ENCODE measurements around the gene RXRB.

The RXRB gene

DNA sequence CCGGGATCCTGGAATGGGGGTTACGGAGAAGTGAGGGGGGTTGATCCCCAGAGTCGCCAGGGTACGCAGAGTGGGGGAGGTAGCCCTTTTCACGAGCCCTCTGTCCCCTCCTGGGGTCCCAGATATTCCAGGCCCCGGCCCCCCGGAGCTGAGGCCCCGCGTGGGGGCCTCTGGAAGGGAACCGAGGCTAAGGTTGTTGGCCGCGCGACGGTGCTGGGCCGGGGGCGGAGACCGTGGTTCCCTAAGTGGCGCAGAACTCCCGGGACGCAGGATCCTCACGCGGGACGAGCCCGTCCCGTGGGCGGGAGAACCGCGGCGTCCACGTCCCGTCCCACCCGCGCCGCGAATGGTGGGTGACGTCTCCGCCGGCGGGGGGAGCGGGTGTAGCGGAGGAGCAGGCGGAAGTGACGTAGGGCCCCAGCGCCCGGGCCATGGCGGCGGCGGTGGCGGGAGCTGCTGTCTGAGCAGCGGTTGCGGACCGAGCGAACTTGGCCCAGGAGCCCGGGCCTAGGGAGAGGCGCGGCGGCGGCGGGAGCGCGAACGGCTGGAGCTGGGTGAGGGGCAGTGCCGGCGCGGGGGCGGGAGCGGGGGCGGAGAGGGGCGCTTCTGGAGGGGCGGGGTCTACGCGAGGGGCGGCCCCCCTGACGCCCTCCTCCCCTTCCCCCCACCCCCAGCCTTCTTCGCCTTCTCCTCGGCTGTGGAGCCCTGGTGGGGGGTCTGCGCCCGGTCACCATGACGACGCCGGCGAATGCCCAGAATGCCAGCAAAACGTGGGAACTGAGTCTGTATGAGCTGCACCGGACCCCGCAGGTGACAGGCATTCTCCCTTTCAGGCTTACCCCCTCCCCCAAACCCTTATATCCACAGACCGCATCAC lies 7.9 kb upstream of the RXRB start, which contains the start of gene RING1 (continued):
- TF ChIP-seq, protein P1, sequence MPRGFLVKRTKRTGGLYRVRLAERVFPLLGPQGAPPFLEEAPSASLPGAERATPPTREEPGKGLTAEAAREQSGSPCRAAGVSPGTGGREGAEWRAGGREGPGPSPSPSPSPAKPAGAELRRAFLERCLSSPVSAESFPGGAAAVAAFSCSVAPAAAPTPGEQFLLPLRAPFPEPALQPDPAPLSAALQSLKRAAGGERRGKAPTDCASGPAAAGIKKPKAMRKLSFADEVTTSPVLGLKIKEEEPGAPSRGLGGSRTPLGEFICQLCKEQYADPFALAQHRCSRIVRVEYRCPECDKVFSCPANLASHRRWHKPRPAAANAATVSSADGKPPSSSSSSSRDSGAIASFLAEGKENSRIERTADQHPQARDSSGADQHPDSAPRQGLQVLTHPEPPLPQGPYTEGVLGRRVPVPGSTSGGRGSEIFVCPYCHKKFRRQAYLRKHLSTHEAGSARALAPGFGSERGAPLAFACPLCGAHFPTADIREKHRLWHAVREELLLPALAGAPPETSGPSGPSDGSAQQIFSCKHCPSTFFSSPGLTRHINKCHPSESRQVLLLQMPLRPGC (tag by site-specific recombination; IDR thresholded peaks at IDR 0.05): peak; percentile 89
- TF ChIP-seq YY2 (tag by site-specific recombination; IDR thresholded peaks at IDR 0.05): peak; percentile 91
- peak; percentile 40 for TF ChIP-seq ZBTB8A (tag by site-specific recombination; IDR thresholded peaks at IDR 0.05)
- 0 out of 2 replicates have a peak, but pooled peaks have one; percentile 20 for TF ChIP-seq BCL11B (tag by site-specific recombination; IDR thresholded peaks at IDR 0.05; ENCODE audit: low read depth)
- peak; percentile 48 for TF ChIP-seq ZIC2 (tag by site-specific recombination; IDR thresholded peaks at IDR 0.05)
- peak; percentile 67; the same call in 1 of the 2 replicates for TF ChIP-seq ZNF2 (tag by site-specific recombination; IDR thresholded peaks at IDR 0.05)
- TF ChIP-seq ZSCAN30 (tag by site-specific recombination; IDR thresholded peaks at IDR 0.05): peak; percentile 59
- TF ChIP-seq, protein P2, sequence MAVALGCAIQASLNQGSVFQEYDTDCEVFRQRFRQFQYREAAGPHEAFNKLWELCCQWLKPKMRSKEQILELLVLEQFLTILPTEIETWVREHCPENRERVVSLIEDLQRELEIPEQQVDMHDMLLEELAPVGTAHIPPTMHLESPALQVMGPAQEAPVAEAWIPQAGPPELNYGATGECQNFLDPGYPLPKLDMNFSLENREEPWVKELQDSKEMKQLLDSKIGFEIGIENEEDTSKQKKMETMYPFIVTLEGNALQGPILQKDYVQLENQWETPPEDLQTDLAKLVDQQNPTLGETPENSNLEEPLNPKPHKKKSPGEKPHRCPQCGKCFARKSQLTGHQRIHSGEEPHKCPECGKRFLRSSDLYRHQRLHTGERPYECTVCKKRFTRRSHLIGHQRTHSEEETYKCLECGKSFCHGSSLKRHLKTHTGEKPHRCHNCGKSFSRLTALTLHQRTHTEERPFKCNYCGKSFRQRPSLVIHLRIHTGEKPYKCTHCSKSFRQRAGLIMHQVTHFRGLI (tag by site-specific recombination; IDR thresholded peaks at IDR 0.05): 0 out of 2 replicates have a peak, but pooled peaks have one; percentile 39
- peak; percentile 86 for TF ChIP-seq ZNF335 (tag by site-specific recombination; conservative IDR thresholded peaks at IDR 0.05)
- TF ChIP-seq, protein P3, sequence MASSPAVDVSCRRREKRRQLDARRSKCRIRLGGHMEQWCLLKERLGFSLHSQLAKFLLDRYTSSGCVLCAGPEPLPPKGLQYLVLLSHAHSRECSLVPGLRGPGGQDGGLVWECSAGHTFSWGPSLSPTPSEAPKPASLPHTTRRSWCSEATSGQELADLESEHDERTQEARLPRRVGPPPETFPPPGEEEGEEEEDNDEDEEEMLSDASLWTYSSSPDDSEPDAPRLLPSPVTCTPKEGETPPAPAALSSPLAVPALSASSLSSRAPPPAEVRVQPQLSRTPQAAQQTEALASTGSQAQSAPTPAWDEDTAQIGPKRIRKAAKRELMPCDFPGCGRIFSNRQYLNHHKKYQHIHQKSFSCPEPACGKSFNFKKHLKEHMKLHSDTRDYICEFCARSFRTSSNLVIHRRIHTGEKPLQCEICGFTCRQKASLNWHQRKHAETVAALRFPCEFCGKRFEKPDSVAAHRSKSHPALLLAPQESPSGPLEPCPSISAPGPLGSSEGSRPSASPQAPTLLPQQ (tag by site-specific recombination; IDR thresholded peaks at IDR 0.05): peak; percentile 56; the same call in 1 of the 2 replicates
- TF ChIP-seq ZNF132 (tag by site-specific recombination; IDR thresholded peaks at IDR 0.05; ENCODE audit: borderline replicate concordance): no peak
- TF ChIP-seq ZNF585B (tag by site-specific recombination; IDR thresholded peaks at IDR 0.05): no peak; the same call in 1 of the 2 replicates
- peak; percentile 88 for TF ChIP-seq YY1 (tag by site-specific recombination; IDR thresholded peaks at IDR 0.05)
- peak; percentile 57; the same call in 1 of the 2 replicates for TF ChIP-seq OVOL3 (tag by site-specific recombination; IDR thresholded peaks at IDR 0.05)
- TF ChIP-seq, protein P4, sequence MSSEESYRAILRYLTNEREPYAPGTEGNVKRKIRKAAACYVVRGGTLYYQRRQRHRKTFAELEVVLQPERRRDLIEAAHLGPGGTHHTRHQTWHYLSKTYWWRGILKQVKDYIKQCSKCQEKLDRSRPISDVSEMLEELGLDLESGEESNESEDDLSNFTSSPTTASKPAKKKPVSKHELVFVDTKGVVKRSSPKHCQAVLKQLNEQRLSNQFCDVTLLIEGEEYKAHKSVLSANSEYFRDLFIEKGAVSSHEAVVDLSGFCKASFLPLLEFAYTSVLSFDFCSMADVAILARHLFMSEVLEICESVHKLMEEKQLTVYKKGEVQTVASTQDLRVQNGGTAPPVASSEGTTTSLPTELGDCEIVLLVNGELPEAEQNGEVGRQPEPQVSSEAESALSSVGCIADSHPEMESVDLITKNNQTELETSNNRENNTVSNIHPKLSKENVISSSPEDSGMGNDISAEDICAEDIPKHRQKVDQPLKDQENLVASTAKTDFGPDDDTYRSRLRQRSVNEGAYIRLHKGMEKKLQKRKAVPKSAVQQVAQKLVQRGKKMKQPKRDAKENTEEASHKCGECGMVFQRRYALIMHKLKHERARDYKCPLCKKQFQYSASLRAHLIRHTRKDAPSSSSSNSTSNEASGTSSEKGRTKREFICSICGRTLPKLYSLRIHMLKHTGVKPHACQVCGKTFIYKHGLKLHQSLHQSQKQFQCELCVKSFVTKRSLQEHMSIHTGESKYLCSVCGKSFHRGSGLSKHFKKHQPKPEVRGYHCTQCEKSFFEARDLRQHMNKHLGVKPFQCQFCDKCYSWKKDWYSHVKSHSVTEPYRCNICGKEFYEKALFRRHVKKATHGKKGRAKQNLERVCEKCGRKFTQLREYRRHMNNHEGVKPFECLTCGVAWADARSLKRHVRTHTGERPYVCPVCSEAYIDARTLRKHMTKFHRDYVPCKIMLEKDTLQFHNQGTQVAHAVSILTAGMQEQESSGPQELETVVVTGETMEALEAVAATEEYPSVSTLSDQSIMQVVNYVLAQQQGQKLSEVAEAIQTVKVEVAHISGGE (tag by site-specific recombination; conservative IDR thresholded peaks at IDR 0.05; ENCODE audit: low read depth): peak; percentile 78
- no peak for TF ChIP-seq ZNF747 (tag by site-specific recombination; IDR thresholded peaks at IDR 0.05)
- peak; percentile 32; the same call in 1 of the 2 replicates for TF ChIP-seq ZFP69B (tag by site-specific recombination; IDR thresholded peaks at IDR 0.05)
- TF ChIP-seq ZNF292 (tag by site-specific recombination; IDR thresholded peaks at IDR 0.05; ENCODE audit: borderline replicate concordance, low read depth): no peak
- TF ChIP-seq ZNF785 (tag by site-specific recombination; IDR thresholded peaks at IDR 0.05): peak; percentile 98
- TF ChIP-seq ZNF37A (tag by site-specific recombination; IDR thresholded peaks at IDR 0.05): no peak
- TF ChIP-seq, protein P5, sequence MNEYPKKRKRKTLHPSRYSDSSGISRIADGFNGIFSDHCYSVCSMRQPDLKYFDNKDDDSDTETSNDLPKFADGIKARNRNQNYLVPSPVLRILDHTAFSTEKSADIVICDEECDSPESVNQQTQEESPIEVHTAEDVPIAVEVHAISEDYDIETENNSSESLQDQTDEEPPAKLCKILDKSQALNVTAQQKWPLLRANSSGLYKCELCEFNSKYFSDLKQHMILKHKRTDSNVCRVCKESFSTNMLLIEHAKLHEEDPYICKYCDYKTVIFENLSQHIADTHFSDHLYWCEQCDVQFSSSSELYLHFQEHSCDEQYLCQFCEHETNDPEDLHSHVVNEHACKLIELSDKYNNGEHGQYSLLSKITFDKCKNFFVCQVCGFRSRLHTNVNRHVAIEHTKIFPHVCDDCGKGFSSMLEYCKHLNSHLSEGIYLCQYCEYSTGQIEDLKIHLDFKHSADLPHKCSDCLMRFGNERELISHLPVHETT (tag by site-specific recombination; IDR thresholded peaks at IDR 0.05): 0 out of 2 replicates have a peak, but pooled peaks have one; percentile 49
- TF ChIP-seq ZEB2 (tag by site-specific recombination; IDR thresholded peaks at IDR 0.05): peak; percentile 84
- no peak for TF ChIP-seq ZNF175 (tag by site-specific recombination; IDR thresholded peaks at IDR 0.05)
- peak; percentile 49 for TF ChIP-seq IKZF3 (tag by site-specific recombination; IDR thresholded peaks at IDR 0.05)
- TF ChIP-seq, protein P6, sequence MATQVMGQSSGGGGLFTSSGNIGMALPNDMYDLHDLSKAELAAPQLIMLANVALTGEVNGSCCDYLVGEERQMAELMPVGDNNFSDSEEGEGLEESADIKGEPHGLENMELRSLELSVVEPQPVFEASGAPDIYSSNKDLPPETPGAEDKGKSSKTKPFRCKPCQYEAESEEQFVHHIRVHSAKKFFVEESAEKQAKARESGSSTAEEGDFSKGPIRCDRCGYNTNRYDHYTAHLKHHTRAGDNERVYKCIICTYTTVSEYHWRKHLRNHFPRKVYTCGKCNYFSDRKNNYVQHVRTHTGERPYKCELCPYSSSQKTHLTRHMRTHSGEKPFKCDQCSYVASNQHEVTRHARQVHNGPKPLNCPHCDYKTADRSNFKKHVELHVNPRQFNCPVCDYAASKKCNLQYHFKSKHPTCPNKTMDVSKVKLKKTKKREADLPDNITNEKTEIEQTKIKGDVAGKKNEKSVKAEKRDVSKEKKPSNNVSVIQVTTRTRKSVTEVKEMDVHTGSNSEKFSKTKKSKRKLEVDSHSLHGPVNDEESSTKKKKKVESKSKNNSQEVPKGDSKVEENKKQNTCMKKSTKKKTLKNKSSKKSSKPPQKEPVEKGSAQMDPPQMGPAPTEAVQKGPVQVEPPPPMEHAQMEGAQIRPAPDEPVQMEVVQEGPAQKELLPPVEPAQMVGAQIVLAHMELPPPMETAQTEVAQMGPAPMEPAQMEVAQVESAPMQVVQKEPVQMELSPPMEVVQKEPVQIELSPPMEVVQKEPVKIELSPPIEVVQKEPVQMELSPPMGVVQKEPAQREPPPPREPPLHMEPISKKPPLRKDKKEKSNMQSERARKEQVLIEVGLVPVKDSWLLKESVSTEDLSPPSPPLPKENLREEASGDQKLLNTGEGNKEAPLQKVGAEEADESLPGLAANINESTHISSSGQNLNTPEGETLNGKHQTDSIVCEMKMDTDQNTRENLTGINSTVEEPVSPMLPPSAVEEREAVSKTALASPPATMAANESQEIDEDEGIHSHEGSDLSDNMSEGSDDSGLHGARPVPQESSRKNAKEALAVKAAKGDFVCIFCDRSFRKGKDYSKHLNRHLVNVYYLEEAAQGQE (tag by site-specific recombination; IDR thresholded peaks at IDR 0.05): peak; percentile 51; the same call in 1 of the 2 replicates
- TF ChIP-seq ZNF629 (tag by site-specific recombination; IDR thresholded peaks at IDR 0.05): peak; percentile 92
